Parathyroid adenoma (tissue), 2 donors: ENCODE results near the gene EIF3B.

Source experiments
- H2AFZ ChIP-seq: fragments of 300-600 bp; sonication (generic); one replicate; pipeline ENCODE4 v1.7.0; 2017; ENCODE audit warnings: antibody characterized with exemption, mild to moderate bottlenecking
- H3K27ac ChIP-seq: fragments of 300-600 bp; sonication (generic); one replicate; pipeline ENCODE4 v1.7.0; 2017
- H3K27me3 ChIP-seq: fragments of 300-600 bp; sonication (generic); one replicate; pipeline ENCODE4 v1.7.0; 2017; ENCODE audit warnings: low read length; ENCODE audit not compliant: control insufficient read depth, insufficient read depth
- H3K36me3 ChIP-seq: fragments of 300-600 bp; sonication (generic); one replicate; pipeline ENCODE4 v1.7.0; 2017; ENCODE audit warnings: low read length; ENCODE audit not compliant: control insufficient read depth, insufficient read depth
- H3K4me1 ChIP-seq: fragments of 300-600 bp; sonication (generic); one replicate; pipeline ENCODE4 v1.7.0; 2017; ENCODE audit warnings: control low read depth
- H3K4me2 ChIP-seq: fragments of 300-600 bp; sonication (generic); one replicate; pipeline ENCODE4 v1.7.0; 2017; ENCODE audit warnings: low read length
- H3K4me3 ChIP-seq: fragments of 300-600 bp; sonication (generic); one replicate; pipeline ENCODE4 v1.7.0; 2017; ENCODE audit warnings: low read depth, low read length
- H3K79me2 ChIP-seq: fragments of 300-600 bp; sonication (generic); one replicate; pipeline ENCODE4 v1.7.0; 2017; ENCODE audit warnings: control low read depth
- H3K9ac ChIP-seq: fragments of 300-600 bp; sonication (generic); one replicate; pipeline ENCODE4 v1.7.0; 2017; ENCODE audit warnings: mild to moderate bottlenecking
- H3K9me3 ChIP-seq: fragments of 300-600 bp; sonication (generic); one replicate; pipeline ENCODE4 v1.7.0; 2017; ENCODE audit warnings: low read length; ENCODE audit not compliant: control insufficient read depth
- CTCF ChIP-seq: fragments of 300-600 bp; sonication (generic); IDR thresholded peaks from one replicate; pipeline ENCODE4 v1.7.0; 2017; ENCODE audit warnings: antibody characterized with exemption, mild to moderate bottlenecking
- donor health status: primary hyperparathyroidism.

The EIF3B gene

GRCh38 chr7:2398506-2398905, 43.9 kb downstream of the EIF3B start:
- Histone ChIP-seq H3K79me2 (no peaks in the 10 kb centered on the region), H2AFZ (no peak overlapping the region), H3K4me1 (peaks cover 10% of the 10 kb centered on the region), H3K36me3 (no peaks in the 10 kb centered on the region), H3K9ac (no peak overlapping the region), H3K4me2 (no peak overlapping the region), H3K27ac (no peak overlapping the region), H3K9me3 (no peaks in the 10 kb centered on the region), H3K4me3 (no peak overlapping the region), H3K27me3 (no peaks in the 10 kb centered on the region)
- TF ChIP-seq CTCF, result no peak

GRCh38 chr7:2399848-2400587, 45.4 kb downstream of the EIF3B start:
- Histone ChIP-seq H3K27ac (peak overlapping the region; percentile 85), H3K9me3 (no peaks in the 10 kb centered on the region), H3K79me2 (peaks cover 2% of the 10 kb centered on the region), H3K4me1 (peaks cover 10% of the 10 kb centered on the region), H3K27me3 (no peaks in the 10 kb centered on the region), H3K4me2 (peak overlapping the region; percentile 54), H3K36me3 (no peaks in the 10 kb centered on the region), H3K9ac (no peak overlapping the region), H2AFZ (peak overlapping the region; percentile 83), H3K4me3 (peak overlapping the region; percentile 22)
- no peak for TF ChIP-seq CTCF

GRCh38 chr7:2402687-2403013, 48.0 kb downstream of the EIF3B start:
- Histone ChIP-seq H3K9ac (no peak overlapping the region), H3K4me1 (peaks cover 10% of the 10 kb centered on the region)

GRCh38 chr7:2403014-2403717, 48.5 kb downstream of the EIF3B start, which contains the start of gene CHST12:
TSS of gene CHST12 (plus strand) at chr7:2403611. CDS start at chr7:2432640, 29,029 bp downstream.
- no peaks in the 10 kb centered on the region for H3K36me3 ChIP-seq
- no peaks in the 10 kb centered on the region for H3K9me3 ChIP-seq
- peaks cover 10% of the 10 kb centered on the region for H3K4me1 ChIP-seq
- H3K27ac ChIP-seq, result peak within 1 kb of the TSS; percentile 24
- H3K79me2 ChIP-seq, result peaks cover 2% of the 10 kb centered on the region
- peak within 1 kb of the TSS; percentile 72 for H2AFZ ChIP-seq
- TF ChIP-seq CTCF, result no peak
- H3K9ac ChIP-seq, result peak within 1 kb of the TSS; percentile 21
- H3K4me2 ChIP-seq, result peak within 1 kb of the TSS; percentile 85
- peak within 1 kb of the TSS; percentile 63 for H3K4me3 ChIP-seq
- no peaks in the 10 kb centered on the region for H3K27me3 ChIP-seq

More at GRCh38 chr7:2402687-2403013, 48.0 kb downstream of the EIF3B start:
- H2AFZ ChIP-seq, result peak overlapping the region; percentile 54
- no peaks in the 10 kb centered on the region for H3K36me3 ChIP-seq
- TF ChIP-seq CTCF, result no peak
- peak overlapping the region; percentile 52 for H3K4me3 ChIP-seq
- peak overlapping the region; percentile 60 for H3K4me2 ChIP-seq
- no peaks in the 10 kb centered on the region for H3K27me3 ChIP-seq
- H3K79me2 ChIP-seq, result peaks cover 2% of the 10 kb centered on the region
- no peaks in the 10 kb centered on the region for H3K9me3 ChIP-seq
- H3K27ac ChIP-seq, result no peak overlapping the region
